Ascending aorta (tissue), 2 donors: ENCODE data around the gene RABGAP1L. TPM values are rescaled to one million over a fixed set of nuclear protein-coding genes. Genes with fewer than 3 reads are reported as not detected.

Experiments
- DNase-seq, 2 donors: peaks; one replicate each; pipeline ENCODE4 v3.0.0-alpha.2; 2019; ENCODE audit warnings: low spot score in 2 of 2
- H3K27ac ChIP-seq, 2 donors: fragments of 200-600 bp; sonication (generic); one replicate each; pipeline ENCODE4 v1.5.1; 2016 to 2017; ENCODE audit warnings: mild to moderate bottlenecking in 1 of 2
- H3K27me3 ChIP-seq: fragments of 200-600 bp; sonication (generic); one replicate; pipeline ENCODE4 v1.5.1; 2017
- H3K36me3 ChIP-seq, 2 donors: fragments of 200-600 bp; sonication (generic); one replicate each; pipeline ENCODE4 v1.5.1; 2016
- H3K4me1 ChIP-seq, 2 donors: fragments of 200-600 bp; sonication (generic); one replicate each; pipeline ENCODE4 v1.5.1; 2016 to 2017; ENCODE audit warnings: mild to moderate bottlenecking in 1 of 2
- H3K4me3 ChIP-seq, 2 donors: fragments of 200-600 bp; sonication (generic); one replicate each; pipeline ENCODE4 v1.5.1; 2016 to 2017; ENCODE audit warnings: mild to moderate bottlenecking in 1 of 2
- H3K9me3 ChIP-seq, 2 donors: fragments of 200-600 bp; sonication (generic); one replicate each; pipeline ENCODE4 v1.5.1; 2016
- CTCF ChIP-seq, 3 experiments: fragments of 200-600 bp in 2 of 3; fragments of 450-650 bp in 1 of 3; sonication (generic) in 2 of 3; IDR thresholded peaks; one replicate each; pipeline ENCODE4 v1.5.1; 2016 to 2019; ENCODE audit warnings: antibody characterized with exemption in 3 of 3, mild to moderate bottlenecking in 1 of 3, moderate library complexity in 1 of 3
- intact Hi-C: fragments of 100-400 bp; cut with DNase I; formaldehyde crosslinking; loops from one replicate; pipeline ENCODE4 v1.15.1; 2023
- total RNA-seq: library from RNA; depleted of rRNA; stranded (reverse); fragments of >200 nt; gene quantifications from one replicate; pipeline ENCODE4 v1.1.0, GENCODE V29; 2016

Gene RABGAP1L
- total RNA-seq, 1 donor from 2014 or later: 48.4 TPM

GRCh38 chr1:174204697-174205308, 45.5 kb downstream of the RABGAP1L start:
- H3K9me3 ChIP-seq: peaks cover 0 to 11% of the 10 kb centered on the region in 2 donors
- DNase-seq: no peak
- intact Hi-C loops: no loop called here
- TF ChIP-seq CTCF (IDR thresholded peaks at IDR 0.05): no peak
- no peaks in the 10 kb centered on the region for H3K36me3 ChIP-seq
- H3K4me1 ChIP-seq: no peaks in the 10 kb centered on the region
- H3K27ac ChIP-seq: no peak overlapping the region
- H3K4me3 ChIP-seq: no peak overlapping the region
- no peaks in the 10 kb centered on the region for H3K27me3 ChIP-seq

GRCh38 chr1:174206148-174206836, 47.0 kb downstream of the RABGAP1L start:
- no peak for TF ChIP-seq CTCF (IDR thresholded peaks at IDR 0.05)
- Histone ChIP-seq H3K27ac (no peak overlapping the region), H3K4me1 (no peaks in the 10 kb centered on the region), H3K36me3 (no peaks in the 10 kb centered on the region), H3K4me3 (no peak overlapping the region), H3K27me3 (no peaks in the 10 kb centered on the region), H3K9me3 (peaks cover 0 to 11% of the 10 kb centered on the region in 2 donors)
- intact Hi-C loops: no loop called here
- no peak for DNase-seq

- TF ChIP-seq CTCF (IDR thresholded peaks at IDR 0.05): no peak
Observed at GRCh38 chr1:174209347-174210187, 50.2 kb downstream of the RABGAP1L start.

GRCh38 chr1:174211486-174211885, 52.2 kb downstream of the RABGAP1L start:
- H3K27me3 ChIP-seq: no peaks in the 10 kb centered on the region
- no peak for TF ChIP-seq CTCF (IDR thresholded peaks at IDR 0.05)
- intact Hi-C loops: no loop called here
- H3K27ac ChIP-seq: no peak overlapping the region
- DNase-seq: no peak
- no peak overlapping the region for H3K4me3 ChIP-seq
- no peaks in the 10 kb centered on the region for H3K36me3 ChIP-seq
- no peaks in the 10 kb centered on the region for H3K9me3 ChIP-seq
- no peaks in the 10 kb centered on the region for H3K4me1 ChIP-seq

More at GRCh38 chr1:174209347-174210187, 50.2 kb downstream of the RABGAP1L start:
- intact Hi-C loops: no loop called here
- no peak for DNase-seq
- Histone ChIP-seq H3K9me3 (no peaks in the 10 kb centered on the region), H3K4me1 (no peaks in the 10 kb centered on the region), H3K27ac (no peak overlapping the region), H3K27me3 (no peaks in the 10 kb centered on the region), H3K4me3 (no peak overlapping the region), H3K36me3 (no peaks in the 10 kb centered on the region)

- Histone ChIP-seq H3K36me3 (peaks cover 0 to 3% of the 10 kb centered on the region in 2 donors), H3K4me1 (no peaks in the 10 kb centered on the region), H3K9me3 (no peaks in the 10 kb centered on the region), H3K4me3 (no peak overlapping the region), H3K27me3 (no peaks in the 10 kb centered on the region), H3K27ac (no peak overlapping the region)
- no peak for TF ChIP-seq CTCF (IDR thresholded peaks at IDR 0.05)
- DNase-seq: no peak
- intact Hi-C loops: no loop called here
Observed at GRCh38 chr1:174215766-174216165, 56.4 kb downstream of the RABGAP1L start.
